HG03521 (cell line): Measurements from ENCODE around the gene MAML3.

Source experiments
- ATAC-seq: cut with Tn5 transposase; IDR thresholded peaks from one replicate; pipeline ENCODE4 v1.9.1; 2021; ENCODE audit warnings: mild to moderate bottlenecking, moderate library complexity; ENCODE audit not compliant: unreplicated experiment

Gene MAML3

GRCh38 chr4:140156529-140157171 lies 2.7 kb upstream of the MAML3 start:
- ATAC-seq = no peak

DNA sequence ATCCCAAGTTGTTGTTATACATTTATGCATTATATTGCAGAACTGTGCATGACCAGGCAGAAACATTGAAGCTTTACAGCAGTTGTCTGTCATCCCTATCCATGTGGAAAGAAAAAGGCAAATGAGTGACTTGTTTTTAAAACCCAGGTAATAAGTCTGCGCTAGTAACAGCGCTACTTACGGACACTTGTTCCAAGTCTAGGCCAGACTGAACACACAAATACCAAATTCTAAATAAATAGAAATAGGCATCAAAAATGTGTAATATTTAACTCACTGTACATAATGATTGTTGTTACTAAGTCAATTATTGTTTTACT lies 548 bp upstream of the MAML3 start:
- ATAC-seq = no peak

- ATAC-seq = no peak
These were observed 616 bp downstream of the MAML3 start for GRCh38 chr4:140153419-140153717.

DNA sequence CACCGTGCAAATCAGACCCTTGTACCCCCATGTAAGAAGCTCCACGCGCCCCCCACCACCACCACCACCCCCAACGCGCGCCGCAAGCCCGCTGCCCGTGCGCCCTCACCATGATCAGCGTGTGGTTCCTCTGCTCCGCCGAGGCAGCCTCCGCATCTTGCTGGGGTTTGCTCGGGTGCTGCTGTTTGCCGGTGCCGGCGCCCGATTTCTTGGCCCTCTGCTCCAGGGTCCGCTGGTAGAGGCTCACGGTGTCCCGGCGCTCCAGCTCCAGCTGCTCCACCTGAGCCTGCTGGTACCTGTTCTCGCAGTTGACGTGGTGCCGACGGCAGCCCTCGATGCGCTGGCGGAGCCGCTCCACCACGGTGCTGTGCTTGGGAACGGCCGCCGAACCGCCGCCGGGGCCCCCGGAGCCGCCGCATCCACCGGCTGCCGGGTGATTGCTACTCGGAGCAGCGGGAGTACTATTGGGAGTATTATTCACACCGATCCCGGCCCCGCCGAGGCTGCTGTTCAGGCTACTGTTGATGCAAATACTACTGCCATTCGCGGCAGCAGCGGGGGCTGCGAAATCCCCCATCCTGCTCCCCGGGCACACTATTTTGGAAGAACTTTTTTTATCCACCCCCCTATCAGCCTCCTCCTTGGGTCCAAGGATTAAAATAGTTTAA lies 1.1 kb downstream of the MAML3 start:
- ATAC-seq = no peak

- no peak for ATAC-seq
These were observed 1.8 kb downstream of the MAML3 start for GRCh38 chr4:140152013-140152703.

DNA sequence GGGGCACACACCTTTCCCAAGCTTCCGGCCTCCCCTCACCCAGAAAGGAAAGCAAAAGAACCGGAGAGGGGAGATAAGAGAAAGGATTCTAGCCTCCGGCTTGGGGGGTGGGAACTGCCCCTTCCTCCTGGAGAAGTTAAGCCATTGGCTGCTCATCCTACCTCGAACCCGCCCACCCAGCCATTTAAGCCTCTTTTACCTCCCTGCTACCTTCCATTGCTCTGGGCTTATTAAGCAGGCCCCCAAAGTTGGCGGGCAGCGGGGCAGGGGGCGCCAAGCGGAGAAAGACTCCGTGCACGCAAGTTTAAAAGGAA lies 2.3 kb downstream of the MAML3 start:
- ATAC-seq = no peak

DNA sequence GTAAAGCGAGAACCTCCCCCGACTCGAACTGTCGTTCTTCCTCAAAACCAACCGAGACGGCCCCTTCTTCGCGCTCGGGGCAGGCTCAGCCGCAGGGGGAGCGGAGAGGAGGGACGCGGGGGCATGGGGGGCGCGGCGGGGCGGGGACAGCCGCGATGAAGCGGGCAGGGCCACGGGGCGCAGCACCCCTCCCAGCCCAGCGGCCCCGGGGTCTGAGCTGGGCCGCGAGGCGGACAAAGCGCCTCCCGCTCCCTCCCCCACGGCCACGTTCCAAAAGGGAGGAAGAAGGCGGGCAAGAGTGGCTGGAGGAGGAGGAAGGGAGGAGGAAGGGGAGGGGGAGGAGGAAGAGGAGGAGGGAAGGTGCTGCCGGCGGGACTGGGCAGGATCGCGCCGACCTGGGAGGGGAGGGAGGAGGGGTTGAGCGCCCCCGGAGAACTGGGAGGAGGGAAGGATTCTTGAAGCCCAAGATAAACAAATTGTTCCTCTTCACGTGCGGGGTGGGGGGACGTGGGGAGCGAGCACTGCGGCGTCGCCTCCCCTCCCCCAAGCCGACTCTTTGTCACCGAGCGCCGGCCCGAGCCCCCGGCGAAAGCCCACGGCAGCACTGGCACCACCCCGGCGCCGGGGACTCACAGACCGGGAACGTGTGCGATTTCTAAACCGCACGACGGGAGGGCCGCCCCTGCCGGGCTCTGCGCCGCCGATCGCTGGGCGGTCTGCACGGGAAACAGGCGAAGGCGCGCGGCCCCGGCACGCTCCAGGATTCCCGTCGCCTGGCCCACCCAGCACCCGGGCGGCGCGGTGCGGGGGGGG lies 2.9 kb downstream of the MAML3 start:
- ATAC-seq = no peak

DNA sequence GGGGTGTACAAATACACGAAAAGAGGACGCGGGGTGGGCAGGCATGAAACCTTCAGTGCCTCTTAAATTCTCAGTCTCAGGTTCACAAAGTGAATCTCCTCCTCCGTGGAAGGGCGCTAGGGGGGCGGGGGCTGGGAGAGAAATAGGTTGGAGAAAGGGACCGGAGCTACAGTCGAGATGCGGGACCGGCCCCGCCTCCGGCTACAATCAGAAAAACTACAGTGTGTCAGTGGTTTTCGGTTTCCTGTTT lies 3.4 kb downstream of the MAML3 start:
- ATAC-seq = no peak

GRCh38 chr4:140149846-140150635 lies 3.9 kb downstream of the MAML3 start:
- ATAC-seq = no peak

- no peak for ATAC-seq
These were observed 9.9 kb downstream of the MAML3 start for GRCh38 chr4:140144050-140144449.

DNA sequence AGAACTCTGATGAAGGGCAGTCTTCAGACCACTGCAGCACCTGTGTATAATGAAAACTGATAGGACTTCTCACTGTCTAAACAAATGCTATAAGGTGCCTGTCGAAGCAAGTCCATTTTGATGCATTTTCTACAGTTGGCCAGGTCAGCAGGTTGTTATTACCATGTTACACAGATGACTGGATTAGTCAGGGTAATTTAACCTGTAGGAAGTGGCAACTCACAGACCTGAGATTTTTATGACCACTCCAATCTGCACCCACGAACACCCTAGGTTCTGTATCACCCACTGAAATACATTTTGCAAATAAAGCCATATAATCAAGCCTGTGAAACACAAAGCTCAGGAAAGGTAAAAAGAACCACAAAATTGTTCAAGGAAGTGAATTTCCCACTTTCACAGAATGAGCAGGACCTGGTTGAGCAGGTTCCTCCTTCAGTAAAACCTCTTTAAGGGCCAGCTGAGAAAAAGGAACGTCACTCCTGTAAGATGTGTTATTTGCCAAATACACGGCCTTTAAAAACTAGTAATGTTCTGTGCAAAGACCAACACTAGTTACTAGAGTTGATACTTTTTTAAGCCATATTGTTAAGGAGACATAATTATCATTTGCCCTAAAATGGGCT lies 12.7 kb downstream of the MAML3 start:
- no peak for ATAC-seq

- ATAC-seq = no peak
These were observed 13.4 kb downstream of the MAML3 start for GRCh38 chr4:140140566-140140965.

DNA sequence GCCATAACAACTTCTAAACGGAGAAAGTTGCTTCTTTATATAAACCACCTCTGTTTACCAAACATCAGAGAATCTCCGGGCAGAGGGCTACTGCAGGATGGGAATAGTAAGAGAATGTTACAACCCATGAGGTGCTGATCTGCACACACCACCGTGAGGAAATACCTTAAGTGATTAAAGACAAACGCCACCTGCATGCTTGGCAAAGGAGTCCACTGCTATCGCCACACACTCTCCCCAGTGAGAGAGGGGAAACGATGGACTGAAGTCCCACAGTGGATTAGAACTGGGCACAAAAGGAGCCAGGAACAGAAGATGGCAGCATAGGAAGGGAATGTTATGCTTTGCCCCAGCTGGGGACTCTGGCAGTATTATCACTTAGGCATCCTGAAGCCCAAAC lies 15.6 kb downstream of the MAML3 start:
- ATAC-seq = no peak

- ATAC-seq = no peak
These were observed 16.3 kb downstream of the MAML3 start for GRCh38 chr4:140137671-140138070.

DNA sequence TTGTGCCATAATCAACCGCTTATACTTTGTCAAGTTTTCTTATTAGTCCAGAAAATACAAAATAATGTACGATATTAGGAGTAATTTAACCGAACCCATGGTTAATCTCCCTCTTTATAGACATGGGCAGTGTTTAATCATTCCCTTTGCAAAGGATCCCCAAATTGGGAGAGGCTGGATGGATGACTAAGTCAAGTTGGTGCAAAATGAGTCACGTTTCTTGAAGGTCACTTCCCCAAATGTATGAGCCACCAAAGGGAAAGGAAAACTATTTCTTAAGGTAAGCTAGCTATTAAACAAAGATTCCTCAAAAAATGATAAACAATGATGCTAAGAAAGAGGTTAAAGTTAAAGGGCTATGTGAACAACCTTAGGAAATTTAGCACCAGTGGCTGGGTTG lies 17.5 kb downstream of the MAML3 start:
- no peak for ATAC-seq

GRCh38 chr4:140135529-140136088 lies 18.4 kb downstream of the MAML3 start:
- no peak for ATAC-seq

DNA sequence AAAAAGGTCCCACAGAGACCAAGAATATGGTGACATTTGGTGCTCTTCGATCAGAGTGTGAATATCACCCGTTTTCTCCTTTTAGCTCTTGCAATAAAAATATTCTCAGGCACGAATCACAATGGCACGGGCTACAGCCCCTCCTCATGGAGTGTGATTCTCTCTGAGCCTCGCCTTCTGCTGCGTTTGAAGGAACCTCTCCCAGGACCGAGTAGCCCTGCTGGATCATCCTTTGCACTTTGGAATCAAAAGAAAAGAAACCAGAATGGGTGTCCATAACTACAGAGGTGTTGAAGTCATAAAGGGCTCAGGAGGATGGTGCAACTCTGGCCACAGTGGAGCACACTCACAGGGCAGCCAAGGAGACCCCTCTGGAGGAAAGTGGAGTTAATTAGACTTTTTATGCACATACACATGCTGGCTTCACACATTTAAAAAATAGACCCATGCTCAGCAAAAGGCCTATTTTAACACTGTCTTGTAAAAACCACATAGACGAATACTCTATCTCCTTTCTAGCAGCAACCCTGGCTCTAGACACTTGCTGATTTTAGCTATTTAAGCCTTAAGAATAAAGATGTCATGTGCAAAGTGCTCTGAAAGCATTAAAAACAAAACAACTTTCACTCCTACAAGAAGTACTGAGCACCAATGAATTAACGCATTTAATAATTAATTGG lies 19.1 kb downstream of the MAML3 start:
- no peak for ATAC-seq

- ATAC-seq = no peak
These were observed 20.4 kb downstream of the MAML3 start for GRCh38 chr4:140133576-140133975.

- ATAC-seq = no peak
These were observed 22.2 kb downstream of the MAML3 start for GRCh38 chr4:140131675-140132229.

- no peak for ATAC-seq
These were observed 23.3 kb downstream of the MAML3 start for GRCh38 chr4:140130677-140131076.
